ENCODE data around the gene RHBDF1.

DNA sequence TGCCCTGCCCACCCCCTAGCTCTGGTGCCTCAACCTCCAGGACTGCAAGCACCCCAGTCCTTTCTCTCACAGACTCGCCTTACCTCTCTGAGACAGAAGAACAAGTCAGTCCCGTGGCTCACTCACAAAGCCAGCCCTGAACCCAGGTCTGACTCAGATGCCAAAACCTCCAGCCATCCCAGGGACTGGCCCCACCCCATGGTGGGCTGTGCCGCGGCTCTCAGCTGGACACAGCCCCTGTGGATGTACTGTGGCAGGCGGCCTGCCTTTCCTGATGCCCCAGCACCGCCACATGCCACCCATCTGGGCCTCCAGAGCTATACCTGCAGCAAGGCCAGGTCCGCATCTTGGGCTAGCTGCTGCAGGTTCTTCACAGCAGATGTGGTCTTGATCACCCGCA, 25.4 kb upstream of the RHBDF1 start:
- TF ChIP-seq ISL1 (CRISPR knock-in tag; IDR thresholded peaks at IDR 0.05) (no peak), GLIS3 (CRISPR knock-in tag; IDR thresholded peaks at IDR 0.05) (no peak), PPARA (CRISPR knock-in tag; IDR thresholded peaks at IDR 0.05; ENCODE audit: borderline replicate concordance) (no peak), BACH2 (CRISPR knock-in tag; IDR thresholded peaks at IDR 0.05; ENCODE audit: borderline replicate concordance) (no peak), ESRRG (CRISPR knock-in tag; IDR thresholded peaks at IDR 0.05) (no peak)
